NOMO-1 (cell line): ENCODE results near the gene PLXNA4.

ENCODE experiments used
- DNase-seq, 2 experiments: peaks; one replicate each; lab custom pipeline; 2025; ENCODE audit not compliant: unreplicated experiment in 2 of 2; lab: John Stamatoyannopoulos, UW

PLXNA4 gene

GRCh38 chr7:132423594-132424200 lies 152.6 kb downstream of the PLXNA4 start:
- no peak for DNase-seq

- no peak for DNase-seq
These were observed 153.7 kb downstream of the PLXNA4 start for GRCh38 chr7:132422502-132423111.

GRCh38 chr7:132420527-132420926 lies 155.7 kb downstream of the PLXNA4 start:
- DNase-seq, result no peak

GRCh38 chr7:132419542-132419941 lies 156.7 kb downstream of the PLXNA4 start:
- DNase-seq, result no peak

- no peak for DNase-seq
These were observed 157.4 kb downstream of the PLXNA4 start for GRCh38 chr7:132418840-132419239.

- DNase-seq, result no peak
These were observed 159.0 kb downstream of the PLXNA4 start for GRCh38 chr7:132417103-132417906.

- DNase-seq, result no peak
These were observed 159.9 kb downstream of the PLXNA4 start for GRCh38 chr7:132416395-132416794.

- DNase-seq, result no peak
These were observed 161.0 kb downstream of the PLXNA4 start for GRCh38 chr7:132415259-132415658.

GRCh38 chr7:132414857-132415256 lies 161.4 kb downstream of the PLXNA4 start:
- no peak for DNase-seq

GRCh38 chr7:132412435-132412834 lies 163.8 kb downstream of the PLXNA4 start:
- no peak for DNase-seq

- no peak for DNase-seq
These were observed 165.3 kb downstream of the PLXNA4 start for GRCh38 chr7:132410861-132411541.

- DNase-seq, result no peak
These were observed 165.9 kb downstream of the PLXNA4 start for GRCh38 chr7:132410385-132410784.

- DNase-seq, result no peak
These were observed 168.5 kb downstream of the PLXNA4 start for GRCh38 chr7:132407764-132408163.

- DNase-seq, result no peak
These were observed 170.2 kb downstream of the PLXNA4 start for GRCh38 chr7:132406039-132406438.

GRCh38 chr7:132404261-132404660 lies 172.0 kb downstream of the PLXNA4 start:
- no peak for DNase-seq

- DNase-seq, result no peak
These were observed 172.7 kb downstream of the PLXNA4 start for GRCh38 chr7:132403465-132404110.

- no peak for DNase-seq
These were observed 173.5 kb downstream of the PLXNA4 start for GRCh38 chr7:132402751-132403245.

GRCh38 chr7:132402096-132402495 lies 174.2 kb downstream of the PLXNA4 start:
- no peak for DNase-seq

GRCh38 chr7:132400561-132401142 lies 175.6 kb downstream of the PLXNA4 start:
- DNase-seq, result no peak

GRCh38 chr7:132399367-132399766 lies 176.9 kb downstream of the PLXNA4 start:
- DNase-seq, result no peak
